SU-DHL-6 (cell line): Measurements from ENCODE around the gene ITIH5.

ENCODE experiments used
- H2AFZ ChIP-seq: fragments of 200-600 bp; sonication (generic); 2 replicates; pipeline ENCODE4 v1.6.1; 2014; ENCODE audit warnings: low read depth, mild to moderate bottlenecking, moderate library complexity, mixed read lengths, antibody characterized with exemption, low read length; ENCODE audit not compliant: severe bottlenecking
- H3F3A ChIP-seq: fragments of 200-600 bp; shearing (Covaris generic); 2 replicates; pipeline ENCODE4 v1.6.0; 2016; ENCODE audit warnings: antibody characterized with exemption, mild to moderate bottlenecking; ENCODE audit not compliant: insufficient read depth
- H3K27ac ChIP-seq: fragments of 200-600 bp; sonication (generic); 2 replicates; pipeline ENCODE4 v1.5.1; 2016; ENCODE audit warnings: low read depth, mild to moderate bottlenecking, low read length, moderate library complexity, mixed read lengths
- H3K27me3 ChIP-seq: fragments of 200-600 bp; sonication (generic), shearing (Covaris generic); 2 replicates; pipeline ENCODE4 v1.6.0; 2014; ENCODE audit warnings: mild to moderate bottlenecking, low read length
- H3K36me3 ChIP-seq: fragments of 200-600 bp; sonication (generic); 2 replicates; pipeline ENCODE4 v1.6.1; 2014; ENCODE audit warnings: mild to moderate bottlenecking, low read length, mixed read lengths
- H3K4me2 ChIP-seq: fragments of 300-600, 200-600 bp; shearing (Covaris generic), sonication (generic); 2 replicates; pipeline ENCODE4 v1.6.0; 2014; ENCODE audit warnings: low read length, low read depth, mild to moderate bottlenecking; ENCODE audit not compliant: poor library complexity, severe bottlenecking
- H3K4me3 ChIP-seq: fragments of 200-600 bp; sonication (generic); 2 replicates; pipeline ENCODE4 v1.5.1; 2014; ENCODE audit warnings: antibody characterized with exemption, low read length, mild to moderate bottlenecking, mixed read lengths; ENCODE audit not compliant: insufficient read depth, poor library complexity, severe bottlenecking
- H3K79me2 ChIP-seq: fragments of 200-600 bp; sonication (generic); 2 replicates; pipeline ENCODE4 v1.6.1; 2014; ENCODE audit warnings: mild to moderate bottlenecking, low read length, moderate library complexity; ENCODE audit not compliant: insufficient read depth
- H3K9ac ChIP-seq: fragments of 200-600 bp; sonication (generic); 2 replicates; pipeline ENCODE4 v1.7.0; 2014; ENCODE audit warnings: mild to moderate bottlenecking, low read length
- H3K9me2 ChIP-seq: fragments of 200-600 bp; sonication (generic); replicated peaks from 2 replicates; pipeline ENCODE4 v1.6.1; 2014; ENCODE audit warnings: low read length; ENCODE audit not compliant: insufficient read depth
- H3K9me3 ChIP-seq: fragments of 200-600 bp; sonication (generic); 2 replicates; pipeline ENCODE4 v1.6.1; 2014; ENCODE audit warnings: low read length, mixed read lengths; ENCODE audit not compliant: insufficient read depth
- H4K20me1 ChIP-seq: fragments of 200-600 bp; sonication (generic); 2 replicates; pipeline ENCODE4 v1.6.1; 2014; ENCODE audit warnings: low read depth, mild to moderate bottlenecking, antibody characterized with exemption, low read length, moderate library complexity, mixed read lengths
- CTCF ChIP-seq: fragments of 200-600 bp; sonication (generic); IDR thresholded peaks from one replicate; pipeline ENCODE4 v1.5.1; 2017; ENCODE audit warnings: antibody characterized with exemption, mild to moderate bottlenecking, low read length, moderate library complexity; ENCODE audit not compliant: insufficient read depth, poor library complexity, severe bottlenecking
- EZH2phosphoT487 ChIP-seq: fragments of 200-600 bp; sonication (generic), shearing (Covaris generic); conservative IDR thresholded peaks from 2 replicates; pipeline ENCODE4 v1.6.1; 2018; ENCODE audit warnings: mild to moderate bottlenecking, antibody characterized with exemption, low read length, moderate library complexity, mixed read lengths

The ITIH5 gene

GRCh38 chr10:7572391-7572790 is 94.4 kb downstream of the ITIH5 start:
- no peak overlapping the region for H2AFZ ChIP-seq
- H3K27me3 ChIP-seq = no peaks in the 10 kb centered on the region
- H3K79me2 ChIP-seq = no peaks in the 10 kb centered on the region
- H3K27ac ChIP-seq = no peak overlapping the region
- no peak overlapping the region for H3K9ac ChIP-seq
- no peaks in the 10 kb centered on the region for H3K9me2 ChIP-seq
- H3K4me3 ChIP-seq = no peak overlapping the region
- no peaks in the 10 kb centered on the region for H4K20me1 ChIP-seq
- no peak overlapping the region for H3K4me2 ChIP-seq
- H3K9me3 ChIP-seq = no peaks in the 10 kb centered on the region
- TF ChIP-seq EZH2phosphoT487 (no peak), CTCF (no peak)
- H3K36me3 ChIP-seq = no peaks in the 10 kb centered on the region
- H3F3A ChIP-seq = no peaks in the 10 kb centered on the region

- Histone ChIP-seq H3K9me2 (no peaks in the 10 kb centered on the region), H3K36me3 (no peaks in the 10 kb centered on the region), H3K9ac (no peak overlapping the region), H4K20me1 (no peaks in the 10 kb centered on the region), H3F3A (no peaks in the 10 kb centered on the region), H2AFZ (no peak overlapping the region), H3K9me3 (no peaks in the 10 kb centered on the region), H3K4me3 (no peak overlapping the region), H3K27ac (no peak overlapping the region), H3K79me2 (no peaks in the 10 kb centered on the region), H3K4me2 (no peak overlapping the region), H3K27me3 (no peaks in the 10 kb centered on the region)
- TF ChIP-seq EZH2phosphoT487 (no peak), CTCF (no peak)
Observed at GRCh38 chr10:7571981-7572380, 94.8 kb downstream of the ITIH5 start.

GRCh38 chr10:7567911-7568620 is 98.7 kb downstream of the ITIH5 start:
- Histone ChIP-seq H3K9ac (no peak overlapping the region), H3K9me2 (no peaks in the 10 kb centered on the region), H3K4me3 (no peak overlapping the region), H3K4me2 (no peak overlapping the region), H3K27ac (no peak overlapping the region), H3K9me3 (no peaks in the 10 kb centered on the region), H4K20me1 (no peaks in the 10 kb centered on the region), H3K79me2 (no peaks in the 10 kb centered on the region), H2AFZ (no peak overlapping the region), H3K36me3 (no peaks in the 10 kb centered on the region), H3K27me3 (no peaks in the 10 kb centered on the region), H3F3A (no peaks in the 10 kb centered on the region)
- no peak for TF ChIP-seq CTCF
- no peak for TF ChIP-seq EZH2phosphoT487
